ENCODE results near the gene RPRD1B.
"Not testable (repeated sequence)": the region's sequence is repeated elsewhere in the genome, so short reads cannot be mapped to it uniquely, and the experiment has no call there.

The RPRD1B gene

GRCh38 chr20:38001173-38001875 is 32.2 kb upstream of the RPRD1B start:
- DNase-seq (ENCODE audit: low read depth, low spot score) = no peak

GRCh38 chr20:38001981-38002380 is 31.6 kb upstream of the RPRD1B start:
- DNase-seq (ENCODE audit: low read depth, low spot score) = no peak

GRCh38 chr20:38002422-38002821 is 31.1 kb upstream of the RPRD1B start:
- no peak for DNase-seq (ENCODE audit: low read depth, low spot score)

- no peak for DNase-seq (ENCODE audit: low read depth, low spot score)
Observed at GRCh38 chr20:38004416-38004815, 29.1 kb upstream of the RPRD1B start.

- no peak for DNase-seq (ENCODE audit: low read depth, low spot score)
Observed at GRCh38 chr20:38005903-38006302, 27.6 kb upstream of the RPRD1B start.

- DNase-seq (ENCODE audit: low read depth, low spot score) = no peak
Observed at GRCh38 chr20:38007526-38007925, 26.0 kb upstream of the RPRD1B start.

- DNase-seq (ENCODE audit: low read depth, low spot score) = no peak
Observed at GRCh38 chr20:38008233-38008944, 25.2 kb upstream of the RPRD1B start.

GRCh38 chr20:38009416-38009815 is 24.1 kb upstream of the RPRD1B start:
- DNase-seq (ENCODE audit: low read depth, low spot score) = not testable (repeated sequence)

- no peak for DNase-seq (ENCODE audit: low read depth, low spot score)
Observed at GRCh38 chr20:38011696-38012095, 21.9 kb upstream of the RPRD1B start.

GRCh38 chr20:38012332-38012731 is 21.2 kb upstream of the RPRD1B start:
- no peak for DNase-seq (ENCODE audit: low read depth, low spot score)

- no peak for DNase-seq (ENCODE audit: low read depth, low spot score)
Observed at GRCh38 chr20:38013887-38014286, 19.7 kb upstream of the RPRD1B start.

- no peak for DNase-seq (ENCODE audit: low read depth, low spot score)
Observed at GRCh38 chr20:38017959-38018358, 15.6 kb upstream of the RPRD1B start.

- no peak for DNase-seq (ENCODE audit: low read depth, low spot score)
Observed at GRCh38 chr20:38018385-38018784, 15.2 kb upstream of the RPRD1B start.

GRCh38 chr20:38021087-38021772 is 12.3 kb upstream of the RPRD1B start:
- DNase-seq (ENCODE audit: low read depth, low spot score) = no peak

- DNase-seq (ENCODE audit: low read depth, low spot score) = no peak
Observed at GRCh38 chr20:38023181-38024001, 10.2 kb upstream of the RPRD1B start.

- no peak for DNase-seq (ENCODE audit: low read depth, low spot score)
Observed at GRCh38 chr20:38024496-38024895, 9.1 kb upstream of the RPRD1B start.

GRCh38 chr20:38029453-38029852 is 4.1 kb upstream of the RPRD1B start:
- no peak for DNase-seq (ENCODE audit: low read depth, low spot score)

GRCh38 chr20:38031957-38032356 is 1.6 kb upstream of the RPRD1B start:
- no peak for DNase-seq (ENCODE audit: low read depth, low spot score)

GRCh38 chr20:38032585-38033329 is 789 bp upstream of the RPRD1B start:
- DNase-seq (ENCODE audit: low read depth, low spot score) = no peak

GRCh38 chr20:38034108-38034649 is 633 bp downstream of the RPRD1B start:
- no peak for DNase-seq (ENCODE audit: low read depth, low spot score)

GRCh38 chr20:38034961-38035360 is 1.4 kb downstream of the RPRD1B start:
- no peak for DNase-seq (ENCODE audit: low read depth, low spot score)
